ENCODE measurements around the gene GRM8.
A peak's percentile ranks its signal among the peaks of the same experiment; 100 is the strongest.

Gene GRM8

DNA sequence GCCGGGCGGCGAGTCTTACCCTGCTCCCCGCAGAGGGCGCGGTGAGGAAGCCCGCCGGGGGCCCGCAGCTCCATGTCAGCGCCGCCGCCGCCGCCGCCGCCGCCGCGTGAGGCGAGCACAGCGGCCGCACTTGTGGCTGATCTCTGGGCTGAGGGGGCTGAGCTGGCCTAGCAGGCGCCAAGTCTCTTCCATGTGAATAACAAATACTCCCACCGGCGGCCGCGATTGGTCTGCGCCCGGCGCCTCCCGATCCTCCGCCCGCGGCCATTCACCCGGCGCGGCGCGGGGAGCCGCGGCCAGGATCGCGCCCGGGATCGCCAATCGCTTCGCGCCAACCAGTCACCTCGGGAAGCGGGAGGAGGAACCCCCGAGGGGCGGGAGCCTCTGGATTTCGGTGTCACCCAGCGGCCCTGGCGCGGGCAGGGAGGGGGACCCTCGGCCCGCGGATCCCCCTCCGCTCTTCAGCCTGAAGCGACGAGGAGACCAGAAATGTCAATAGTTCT is at the start of gene GRM8:
GRM8 (minus strand) TSS at position 164 of the 503 bp plus-strand sequence.
- DNase-seq (ENCODE audit: low spot score), result peak; percentile 65

DNA sequence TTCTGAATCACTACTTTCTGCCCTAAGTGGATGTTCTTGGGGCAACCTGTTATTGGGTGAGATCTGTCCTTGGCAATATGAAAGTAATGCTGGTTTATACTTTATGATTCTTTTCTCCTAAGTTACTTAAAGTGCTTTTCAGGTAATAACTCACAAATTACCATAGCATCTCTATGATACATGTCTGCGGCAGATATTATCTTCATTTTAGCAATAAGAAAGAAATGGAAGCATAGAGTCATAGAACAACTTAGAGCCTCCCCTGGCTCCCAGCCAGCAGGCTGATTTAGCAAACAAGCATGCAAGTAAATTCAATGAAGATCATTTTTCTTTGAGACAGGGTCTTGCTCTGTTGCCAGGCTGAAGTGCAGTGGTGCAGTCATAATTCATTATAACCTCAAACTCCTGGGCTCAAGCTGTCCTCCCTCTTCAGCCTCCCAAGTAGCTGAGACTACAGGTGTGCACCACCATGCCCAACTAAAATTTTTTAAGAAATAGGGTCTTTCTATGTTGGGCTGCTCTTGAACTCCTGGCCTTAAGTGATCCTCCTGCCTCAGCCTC is 38.1 kb upstream of the GRM8 start:
- no peak for DNase-seq (ENCODE audit: low spot score)

DNA sequence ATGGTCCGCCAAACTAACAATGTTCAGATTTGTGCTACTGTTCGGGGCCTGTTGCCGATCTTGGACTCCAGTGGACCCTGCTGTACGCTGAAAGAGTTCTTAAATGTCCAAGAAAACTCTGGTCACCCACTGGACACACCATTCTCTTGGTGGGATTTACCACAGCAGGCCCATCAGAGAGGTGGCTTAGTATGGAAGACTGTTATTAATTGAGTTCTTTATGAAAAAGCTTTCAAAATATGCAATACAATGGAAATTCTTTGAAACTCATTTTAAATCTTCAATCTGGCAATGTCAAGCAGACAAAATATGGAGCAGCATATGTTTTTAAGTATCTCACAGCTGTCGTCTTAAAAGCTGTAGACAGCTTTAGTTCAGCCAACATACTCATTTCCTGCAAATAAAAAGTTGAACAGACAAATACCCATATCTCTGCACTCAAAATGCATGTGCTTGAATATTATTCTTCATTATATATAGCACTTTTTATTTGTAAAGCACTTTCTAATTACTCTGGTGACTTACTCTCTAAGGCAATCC is 37.4 kb upstream of the GRM8 start:
- no peak for DNase-seq (ENCODE audit: low spot score)

DNA sequence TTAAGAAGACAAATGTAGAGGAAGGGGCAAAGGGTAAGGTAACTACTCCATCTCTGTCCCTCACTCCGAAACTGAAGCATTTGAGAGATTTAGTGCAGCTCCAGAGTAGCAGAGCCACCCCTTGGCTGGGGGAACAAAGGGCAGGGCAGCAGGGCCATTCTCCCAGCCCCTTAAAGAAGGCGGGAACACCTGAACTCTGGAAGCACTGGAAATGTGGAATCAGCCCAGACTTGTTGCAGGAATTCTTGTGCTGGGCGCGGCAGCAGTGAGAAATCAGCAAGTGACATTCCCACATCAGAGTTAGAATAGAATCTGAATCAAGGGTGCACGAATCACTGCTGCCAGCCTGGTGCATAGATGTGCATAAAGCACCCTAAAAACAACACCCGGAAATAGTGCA is 34.4 kb upstream of the GRM8 start:
- peak; percentile 19 for DNase-seq (ENCODE audit: low spot score)

DNA sequence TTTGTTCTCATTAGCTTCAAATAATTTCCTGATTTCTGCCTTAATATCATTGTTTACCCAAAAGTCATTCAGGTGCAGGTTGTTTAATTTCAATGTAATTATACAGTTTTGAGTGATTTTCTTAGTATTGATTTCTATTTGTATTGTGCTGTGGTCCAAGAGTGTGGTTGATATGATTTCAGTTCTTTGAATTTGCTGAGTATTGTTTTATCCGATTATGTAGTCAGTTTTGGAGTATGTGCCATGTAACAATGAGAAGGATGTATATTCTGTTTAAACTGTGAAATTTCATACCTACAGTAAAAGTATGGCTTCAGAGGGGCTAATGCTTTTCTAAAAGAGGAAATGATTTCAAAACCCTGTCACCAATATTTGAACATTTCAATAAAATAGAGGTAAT is 17.4 kb upstream of the GRM8 start:
- no peak for DNase-seq (ENCODE audit: low spot score)

DNA sequence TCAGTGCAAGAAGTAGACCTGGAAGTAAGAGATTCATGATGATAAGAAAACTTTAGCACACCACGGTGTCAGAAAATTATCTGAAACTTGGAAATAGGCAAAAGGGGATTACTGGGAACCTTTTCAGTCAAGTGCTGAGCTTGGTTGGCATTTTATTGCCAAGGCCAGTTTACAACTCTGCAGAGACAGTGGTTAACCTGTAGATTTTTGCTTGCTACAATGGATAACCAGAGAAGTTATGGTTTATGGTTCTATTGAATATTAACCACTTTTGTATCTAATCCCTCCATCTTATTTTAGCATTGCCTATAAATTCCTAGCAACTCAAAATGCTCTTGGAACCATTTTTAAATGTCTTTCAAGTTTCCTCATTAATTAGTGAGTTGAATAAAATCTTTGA is 13.3 kb upstream of the GRM8 start:
- no peak for DNase-seq (ENCODE audit: low spot score)

DNA sequence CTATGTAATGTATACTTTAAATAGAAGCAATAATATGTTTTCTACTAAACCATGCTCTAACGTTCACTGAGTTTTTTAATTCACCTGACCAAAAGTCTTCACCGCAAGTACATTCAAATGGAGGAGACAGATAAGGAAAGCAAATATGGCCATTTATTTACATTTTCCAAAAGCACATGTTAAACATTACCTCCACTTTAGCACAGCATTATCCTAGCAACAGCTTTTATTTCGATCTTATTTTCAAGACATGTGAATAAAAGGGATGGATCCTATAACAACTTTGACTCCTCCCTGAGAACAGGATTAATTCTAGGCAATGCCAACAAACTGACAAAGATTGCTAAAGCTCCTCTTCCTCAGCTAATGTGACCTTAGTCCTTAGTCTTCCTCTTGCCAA is 11.5 kb upstream of the GRM8 start:
- DNase-seq (ENCODE audit: low spot score), result no peak

DNA sequence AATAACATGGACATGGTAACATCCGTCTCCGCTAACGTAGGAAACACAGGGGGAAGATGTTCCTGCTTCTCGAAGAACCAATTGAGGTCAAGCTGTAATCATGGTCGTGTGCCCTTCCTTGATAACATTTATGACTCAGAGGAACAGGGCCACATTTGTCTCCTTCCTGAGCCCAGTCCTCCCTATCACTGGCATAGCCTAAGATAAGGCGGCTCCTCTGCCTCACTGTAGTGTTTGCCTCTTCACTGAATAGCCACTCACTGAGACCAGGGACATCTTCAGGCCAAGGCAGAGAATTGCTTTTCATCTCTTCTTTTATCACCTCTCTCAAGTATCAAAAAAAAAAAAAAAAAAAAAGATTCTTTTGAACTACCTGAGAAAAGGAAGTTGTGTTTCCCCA is 5.4 kb upstream of the GRM8 start:
- no peak for DNase-seq (ENCODE audit: low spot score)

DNA sequence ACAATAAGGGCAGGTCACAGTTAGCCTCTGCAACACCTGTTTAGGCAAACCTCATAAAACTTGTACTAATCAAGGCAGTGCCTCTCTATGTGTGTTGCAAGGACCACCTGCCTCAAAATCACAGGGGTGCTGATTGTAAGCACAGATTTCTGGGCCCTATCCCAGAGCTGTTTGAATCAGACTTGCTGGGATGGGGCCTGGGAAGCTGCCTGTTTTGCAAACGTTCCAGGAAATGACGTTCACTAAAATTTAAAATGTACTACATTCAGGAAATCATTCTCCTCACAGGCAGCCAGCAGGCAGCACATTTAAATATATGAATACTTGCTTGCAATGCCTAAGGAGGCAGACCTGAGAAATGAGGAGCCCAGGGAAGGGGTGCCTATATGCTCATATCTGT is 4.3 kb upstream of the GRM8 start:
- DNase-seq (ENCODE audit: low spot score), result no peak

DNA sequence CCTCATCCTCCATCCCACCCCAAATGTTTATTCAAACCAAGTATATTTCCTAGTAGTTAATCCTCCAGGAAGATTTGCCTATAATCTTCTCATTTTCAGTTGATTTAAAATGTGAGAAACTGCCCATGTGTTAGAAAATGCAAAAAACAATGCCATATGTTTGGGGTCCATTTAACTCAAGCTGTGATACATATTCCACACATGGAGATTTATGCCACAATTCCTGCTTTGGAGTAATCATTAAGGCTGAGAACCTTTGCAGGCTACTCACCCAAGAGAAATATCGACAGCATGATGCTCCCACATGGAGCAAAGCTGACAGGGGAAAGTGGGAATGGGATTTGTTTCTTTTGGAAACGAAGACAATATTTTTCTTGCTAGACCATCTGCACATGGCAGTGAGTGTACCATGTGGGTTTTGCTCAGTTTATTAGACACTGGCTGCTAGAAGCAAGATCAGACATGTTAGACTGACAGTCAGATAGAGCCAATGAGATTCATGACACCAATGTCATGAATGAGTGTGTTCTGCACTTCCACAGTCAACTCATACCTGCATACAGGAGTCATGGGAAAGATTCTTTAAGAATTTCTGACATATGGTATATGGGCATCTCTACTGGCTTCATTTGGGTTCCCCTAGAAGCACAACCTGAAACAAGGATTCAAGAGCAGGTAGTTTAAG is 3.4 kb upstream of the GRM8 start:
- DNase-seq (ENCODE audit: low spot score), result no peak

DNA sequence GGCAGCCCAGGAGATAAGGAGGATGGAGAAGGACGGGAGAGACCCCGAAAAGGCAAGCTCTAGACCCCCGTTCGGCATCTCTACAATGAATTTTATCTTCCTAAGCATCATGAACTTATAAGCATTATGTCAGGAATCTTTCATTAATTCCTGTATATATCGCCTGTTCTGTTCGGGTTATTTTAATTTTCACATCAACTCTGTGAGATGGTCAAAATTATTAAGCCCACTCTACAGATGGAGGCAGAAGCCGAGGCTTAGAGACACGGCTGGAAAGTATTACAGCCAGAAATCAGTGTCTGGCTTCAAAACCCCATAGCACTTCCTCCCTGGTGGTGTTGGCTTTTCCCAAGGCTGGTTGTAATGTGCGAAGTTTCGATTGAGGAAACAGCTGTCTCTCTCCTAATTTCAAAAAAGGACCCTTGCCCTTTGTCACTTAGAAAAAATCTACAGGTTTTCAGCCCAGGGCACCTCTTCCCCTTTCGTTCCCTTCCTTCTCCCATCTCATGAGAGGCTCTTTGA is 1.5 kb upstream of the GRM8 start:
- no peak for DNase-seq (ENCODE audit: low spot score)

DNA sequence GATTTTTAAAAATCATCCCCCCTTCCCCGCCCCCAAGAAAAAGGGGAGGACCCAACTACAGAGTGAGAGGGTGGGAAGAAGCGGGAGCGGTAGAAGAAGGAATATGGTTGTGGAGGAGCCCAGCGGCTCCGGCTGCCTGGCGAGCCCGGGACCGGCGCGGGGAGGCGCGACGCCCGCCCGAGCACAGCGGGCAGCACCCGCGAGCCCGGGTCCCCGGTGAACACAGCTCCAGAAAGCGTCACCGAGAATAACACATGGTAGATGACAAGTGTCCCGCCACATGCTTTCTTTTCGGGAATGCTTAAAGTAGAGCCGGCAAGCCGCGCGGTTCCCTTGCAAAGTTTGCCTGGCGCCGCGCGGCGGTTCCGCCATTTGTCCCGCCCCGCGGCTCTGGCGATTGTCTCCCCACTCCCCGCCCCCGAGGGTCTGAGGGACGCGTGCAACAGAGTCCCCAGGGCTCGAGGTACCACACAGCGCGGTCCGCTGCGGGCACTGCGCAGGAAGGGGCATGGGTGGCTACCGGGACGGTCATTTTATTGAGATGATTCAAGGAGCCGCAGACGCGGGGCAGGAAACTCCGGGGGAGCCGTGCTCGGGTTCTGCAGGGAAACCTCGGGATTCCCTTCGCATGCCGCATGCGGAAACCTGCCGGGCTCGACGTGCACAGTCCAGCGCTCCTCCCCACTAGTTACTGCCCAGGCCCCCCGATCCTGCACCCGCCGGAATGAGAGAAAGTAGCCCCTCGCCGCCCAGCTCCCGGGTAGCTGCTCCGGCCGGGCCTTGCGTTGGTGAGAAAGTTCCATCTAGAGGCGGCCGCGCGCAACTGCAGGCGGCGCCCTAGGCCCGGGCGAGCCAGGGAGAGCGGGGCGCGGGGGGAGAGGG is 781 bp upstream of the GRM8 start:
- peak; percentile 51 for DNase-seq (ENCODE audit: low spot score)

DNA sequence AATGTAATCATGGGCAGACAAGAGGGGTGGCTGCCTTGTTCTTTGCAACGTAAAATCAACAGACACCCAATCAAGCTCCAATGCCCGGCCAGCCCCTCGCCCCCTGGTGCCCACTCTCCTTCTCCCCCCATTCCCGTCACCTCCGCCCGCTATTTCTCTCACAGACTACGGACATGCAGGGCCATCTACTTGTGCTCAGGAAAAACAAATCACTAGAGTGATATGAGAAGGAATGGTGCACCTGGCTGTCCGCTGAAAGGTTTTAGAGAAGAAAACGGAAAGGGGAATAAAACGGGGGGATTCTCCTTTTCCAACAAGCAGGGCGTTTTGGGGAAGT is 396 bp downstream of the GRM8 start:
- DNase-seq (ENCODE audit: low spot score), result peak; percentile 14

DNA sequence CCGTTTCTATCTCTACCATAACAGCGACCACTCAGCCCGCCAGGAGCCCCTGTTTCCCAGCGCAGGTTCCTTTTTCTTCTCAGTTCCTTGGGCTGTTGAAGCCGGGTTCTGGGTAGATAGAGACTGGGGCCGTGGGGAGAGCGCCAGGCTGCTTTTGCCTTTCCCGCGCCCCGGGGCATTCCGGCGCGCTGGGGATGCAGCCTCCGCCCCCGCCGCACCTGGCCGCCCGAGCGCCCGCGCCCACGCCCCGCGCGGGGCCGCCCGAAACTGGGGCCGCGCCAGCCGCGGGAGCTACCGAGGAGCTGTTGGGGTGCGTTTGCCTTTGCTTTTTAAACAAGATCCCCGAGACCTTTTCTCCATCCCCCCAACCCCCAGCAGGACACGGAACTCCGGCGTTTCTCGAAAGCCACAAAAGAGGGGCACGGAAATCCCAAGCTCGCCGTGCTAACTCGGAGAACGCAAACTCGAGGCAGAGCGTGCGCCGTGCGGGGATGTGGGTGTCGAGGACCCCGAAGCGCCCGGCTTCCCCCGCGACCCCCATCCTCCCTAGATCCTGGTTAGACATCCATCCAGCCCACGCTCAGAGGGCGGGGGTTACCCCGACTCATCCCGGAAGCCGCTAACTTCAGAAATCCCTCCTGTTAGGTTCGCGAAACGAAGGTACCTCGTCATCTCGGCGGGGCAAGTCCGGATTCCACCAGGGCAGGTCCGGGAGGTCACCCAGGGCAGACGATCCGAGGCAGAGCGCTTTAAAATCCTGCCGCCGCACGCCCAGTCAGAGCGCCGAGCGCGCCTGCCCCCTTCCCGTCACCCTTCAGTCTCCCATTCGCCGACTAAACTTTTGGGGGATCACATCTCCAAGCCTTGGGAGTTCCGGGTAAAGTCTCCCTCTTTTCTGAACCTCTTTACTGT is 1.0 kb downstream of the GRM8 start:
- DNase-seq (ENCODE audit: low spot score), result peak; percentile 28

DNA sequence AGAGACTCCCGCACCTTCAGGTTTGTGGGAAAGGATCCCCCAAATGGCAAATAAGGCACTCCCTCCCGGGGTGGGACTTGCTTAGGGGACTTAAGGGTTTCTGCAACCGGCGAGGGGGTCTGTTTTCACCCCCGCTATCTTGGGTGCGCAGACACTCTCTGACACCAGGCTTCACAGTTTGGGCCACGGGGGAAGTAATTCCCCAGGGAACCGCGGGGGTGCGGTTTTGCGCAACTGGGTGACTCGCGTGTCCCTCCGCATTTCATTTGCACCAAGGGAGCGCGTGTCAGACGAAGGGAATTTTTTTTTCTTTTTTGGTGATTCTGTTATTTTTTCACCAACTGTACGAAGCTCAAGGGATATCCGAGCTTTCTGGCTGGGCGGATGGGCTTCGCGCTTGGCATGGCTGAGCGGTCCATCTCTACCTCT is 1.7 kb downstream of the GRM8 start:
- peak; percentile 9 for DNase-seq (ENCODE audit: low spot score)

DNA sequence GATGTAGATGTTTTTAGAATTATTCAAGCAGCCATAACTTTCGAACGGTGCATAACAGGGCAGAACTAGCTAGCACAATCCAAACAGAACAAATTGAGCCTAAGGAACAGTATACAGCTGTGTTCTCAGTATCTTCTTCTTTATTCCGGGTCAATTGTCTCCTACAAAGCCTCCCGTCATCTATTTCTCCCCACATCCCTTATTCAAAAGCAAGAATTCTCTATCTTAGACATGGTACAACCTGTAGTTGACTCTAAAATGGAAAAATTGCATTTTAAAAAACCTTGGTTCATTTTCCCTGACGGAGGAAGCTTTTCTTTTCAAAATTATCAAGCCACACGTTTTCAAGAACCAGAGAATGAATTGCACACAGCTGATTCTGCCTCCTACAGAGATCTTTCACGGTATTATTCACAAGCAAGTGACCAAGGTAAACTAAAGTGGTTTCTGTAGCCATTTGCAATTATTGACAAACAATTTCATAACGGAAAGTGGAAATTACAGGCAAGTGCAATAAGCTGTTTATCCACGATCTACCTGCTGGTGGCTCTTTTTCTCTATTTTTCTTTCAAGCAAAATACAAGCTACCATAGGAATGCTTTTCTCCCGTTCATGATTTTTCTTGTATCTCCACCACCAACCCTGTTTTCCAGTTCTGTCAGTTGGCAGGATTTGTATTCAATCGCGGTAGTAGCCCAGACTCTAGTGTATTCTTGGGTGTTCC is 2.3 kb downstream of the GRM8 start:
- DNase-seq (ENCODE audit: low spot score), result peak; percentile 35

DNA sequence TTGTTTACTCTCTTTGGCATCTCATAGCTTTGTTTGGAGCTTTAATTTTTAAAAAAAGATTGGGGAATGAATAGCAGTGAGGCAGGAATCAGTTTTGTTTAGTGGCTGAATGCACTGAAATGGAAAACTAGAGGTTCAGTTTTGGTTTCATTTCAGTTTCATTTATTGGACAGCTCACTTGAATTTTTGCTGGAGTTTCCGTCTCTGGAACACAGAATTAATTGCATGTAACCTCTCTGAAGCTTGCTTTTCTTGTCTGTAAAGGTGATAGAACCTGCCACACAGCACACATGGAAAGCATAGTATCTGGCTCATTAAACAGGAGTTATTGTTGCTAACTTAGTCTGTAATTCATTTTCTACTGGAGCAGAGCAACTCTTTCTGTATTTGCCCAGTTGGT is 7.1 kb downstream of the GRM8 start:
- no peak for DNase-seq (ENCODE audit: low spot score)

DNA sequence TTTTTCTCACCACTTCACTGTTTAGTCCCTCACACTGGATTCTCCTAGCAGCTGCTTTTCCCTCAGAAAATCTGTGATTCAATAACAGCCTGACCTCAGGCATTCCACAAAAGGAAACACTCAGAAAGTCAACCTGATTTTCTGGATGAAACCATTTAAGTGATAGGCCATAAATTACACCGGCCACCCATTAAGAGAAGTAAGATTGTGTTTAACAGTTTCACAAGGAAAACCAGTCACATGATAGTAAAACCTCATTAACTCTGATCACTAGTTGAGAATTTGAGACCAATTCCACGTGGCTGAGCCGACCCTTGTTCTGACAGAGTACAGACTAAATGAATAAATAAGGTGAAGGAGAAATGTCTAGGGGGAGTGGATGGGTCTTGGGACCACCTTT is 7.7 kb downstream of the GRM8 start:
- no peak for DNase-seq (ENCODE audit: low spot score)

DNA sequence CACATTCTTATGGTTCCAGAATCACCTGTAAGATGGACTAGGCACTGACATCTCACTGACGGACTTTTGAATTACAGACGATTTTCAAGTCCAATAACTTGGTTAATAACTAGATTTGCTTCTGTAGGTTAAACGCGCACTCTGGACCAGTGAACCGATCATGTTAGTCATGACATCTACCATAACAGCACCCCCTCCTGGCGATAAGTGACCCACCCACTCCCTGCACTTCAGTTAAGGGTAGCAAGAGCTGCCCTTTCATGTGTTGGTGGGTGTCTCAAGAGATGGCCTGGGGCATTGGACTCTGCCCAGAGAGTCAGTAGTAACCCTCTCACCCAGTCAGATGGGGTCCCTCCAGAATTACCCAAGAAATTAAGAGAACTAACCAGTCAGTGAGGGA is 12.9 kb downstream of the GRM8 start:
- DNase-seq (ENCODE audit: low spot score), result no peak

DNA sequence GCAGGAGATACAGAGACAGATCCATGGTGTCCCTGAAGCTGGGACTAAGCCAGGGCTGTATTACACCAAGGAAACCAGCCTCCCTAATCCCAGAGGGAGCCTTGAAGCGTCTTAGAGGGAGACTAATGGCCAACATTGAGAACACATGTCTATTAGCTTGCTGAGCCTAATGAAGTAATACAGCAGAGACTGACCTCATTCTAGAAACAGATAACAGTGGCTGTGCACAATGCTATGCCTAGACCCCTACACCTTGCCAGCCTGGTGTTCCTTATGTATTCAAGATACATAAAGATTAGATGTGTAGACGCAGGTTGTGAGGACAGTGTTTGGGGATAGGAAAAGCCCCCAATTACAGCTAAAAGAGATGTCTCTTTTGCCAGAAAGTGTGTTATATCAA is 19.1 kb downstream of the GRM8 start:
- no peak for DNase-seq (ENCODE audit: low spot score)

DNA sequence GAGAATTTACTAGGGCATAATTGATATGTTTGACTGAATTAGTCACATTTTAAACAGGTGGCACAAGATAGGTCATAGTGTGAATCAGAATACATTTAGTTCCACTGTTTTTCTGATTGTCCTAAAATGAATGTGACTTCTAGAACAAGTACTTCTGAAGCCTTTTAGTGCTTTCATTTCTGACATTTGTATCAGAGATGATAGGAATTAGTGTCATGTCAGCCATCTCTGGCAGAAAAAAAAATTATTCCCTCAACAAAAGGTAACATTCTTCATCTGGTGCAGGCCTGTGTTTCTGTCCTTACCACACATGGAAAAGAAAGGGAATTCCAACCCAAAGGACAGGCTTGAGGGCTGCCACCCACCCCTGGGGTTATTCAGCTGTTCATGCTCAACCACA is 21.3 kb downstream of the GRM8 start:
- no peak for DNase-seq (ENCODE audit: low spot score)

Measured in SW480 (cell line).